NOMO-1 (cell line): Measurements from ENCODE around the gene SAP30BP.

ENCODE experiments used
- DNase-seq, 2 experiments: peaks; one replicate each; lab custom pipeline; 2025; ENCODE audit not compliant: unreplicated experiment in 2 of 2; lab: John Stamatoyannopoulos, UW

Gene SAP30BP

DNA sequence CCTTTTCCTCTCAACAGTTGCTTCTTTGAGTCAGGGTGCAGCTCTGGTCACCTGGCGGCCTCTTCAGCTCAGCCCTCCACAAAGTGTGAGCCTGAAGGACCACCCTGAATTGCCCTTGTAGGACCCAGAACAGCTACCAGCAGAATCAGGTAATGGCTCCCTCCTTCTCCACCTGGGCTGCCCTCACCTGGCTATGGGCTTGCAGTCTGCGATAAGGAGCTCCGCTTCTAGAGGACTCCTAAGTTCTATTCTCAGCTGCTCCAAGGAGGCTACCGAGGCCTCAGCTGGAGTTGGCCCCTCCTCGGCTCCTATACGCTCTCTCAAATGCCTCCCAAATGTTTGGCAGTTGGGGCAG, 20.5 kb upstream of the SAP30BP start:
- DNase-seq, result no peak

- DNase-seq, result no peak
Observed at GRCh38 chr17:75647061-75647460, 20.1 kb upstream of the SAP30BP start.

- no peak for DNase-seq
Observed at GRCh38 chr17:75647921-75648320, 19.2 kb upstream of the SAP30BP start.

DNA sequence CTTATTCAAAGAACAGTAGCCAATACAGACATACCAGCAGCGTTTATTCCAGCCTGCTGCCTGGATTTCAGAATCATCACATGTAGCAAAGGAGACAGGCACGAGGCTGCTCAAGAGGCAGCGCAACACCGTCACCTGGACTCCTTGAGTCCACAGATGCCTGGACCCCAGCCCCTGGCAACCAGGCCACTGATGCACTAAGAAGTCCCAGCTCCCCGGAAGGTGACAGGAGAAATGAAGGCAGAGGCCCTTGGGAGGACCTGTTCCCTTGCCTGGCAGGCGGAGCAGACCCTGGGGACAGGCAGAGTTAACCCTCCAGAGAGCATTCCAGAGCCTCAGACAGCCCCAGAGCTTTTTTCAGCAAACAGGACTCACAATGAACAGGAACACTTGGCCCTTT, 17.5 kb upstream of the SAP30BP start:
- DNase-seq, result no peak

- no peak for DNase-seq
Observed at GRCh38 chr17:75650874-75651273, 16.3 kb upstream of the SAP30BP start.

DNA sequence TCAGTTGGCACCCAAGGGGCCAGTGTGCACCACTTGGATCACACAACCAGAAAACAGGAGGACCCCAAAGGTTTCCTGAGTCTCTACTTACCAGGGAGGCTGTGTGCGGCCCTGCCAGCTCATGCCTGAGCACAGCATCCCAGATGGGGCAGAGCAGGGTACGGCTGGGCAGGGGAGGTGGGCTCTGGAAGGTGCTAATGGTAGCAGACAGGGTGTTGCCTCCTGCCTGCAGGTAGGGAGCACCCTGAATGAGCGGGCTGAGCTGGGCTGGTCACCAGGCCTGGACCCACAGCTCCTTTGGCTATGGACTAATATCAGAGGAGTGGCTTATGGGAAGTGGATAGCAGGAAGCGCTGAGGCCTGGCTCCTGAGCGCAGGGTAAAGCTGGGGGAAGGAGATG, 14.8 kb upstream of the SAP30BP start:
- DNase-seq, result no peak

- DNase-seq, result no peak
Observed at GRCh38 chr17:75652934-75653549, 14.1 kb upstream of the SAP30BP start.

- no peak for DNase-seq
Observed at GRCh38 chr17:75654176-75654575, 13.0 kb upstream of the SAP30BP start.

DNA sequence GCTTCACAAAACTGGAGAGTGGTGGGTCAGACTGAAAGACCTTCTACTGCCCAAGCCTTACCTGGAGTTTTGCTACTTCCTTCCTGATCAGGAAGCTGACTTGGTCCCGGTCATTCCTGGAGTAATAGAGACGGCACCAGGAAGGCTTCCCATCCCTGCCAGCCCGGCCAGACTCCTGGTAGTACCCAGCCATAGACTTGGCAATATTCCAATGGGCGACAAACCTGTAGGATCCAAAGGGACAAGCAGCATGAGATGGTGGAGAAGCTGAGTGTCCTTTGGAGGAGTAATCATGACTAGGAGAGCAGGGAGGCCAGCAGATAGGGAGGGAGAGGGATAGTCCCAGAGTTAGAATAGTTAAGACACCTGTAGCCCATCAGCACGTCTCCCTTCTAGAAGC, 8.9 kb upstream of the SAP30BP start:
- DNase-seq, result no peak

GRCh38 chr17:75661531-75661930, 5.6 kb upstream of the SAP30BP start:
- no peak for DNase-seq

DNA sequence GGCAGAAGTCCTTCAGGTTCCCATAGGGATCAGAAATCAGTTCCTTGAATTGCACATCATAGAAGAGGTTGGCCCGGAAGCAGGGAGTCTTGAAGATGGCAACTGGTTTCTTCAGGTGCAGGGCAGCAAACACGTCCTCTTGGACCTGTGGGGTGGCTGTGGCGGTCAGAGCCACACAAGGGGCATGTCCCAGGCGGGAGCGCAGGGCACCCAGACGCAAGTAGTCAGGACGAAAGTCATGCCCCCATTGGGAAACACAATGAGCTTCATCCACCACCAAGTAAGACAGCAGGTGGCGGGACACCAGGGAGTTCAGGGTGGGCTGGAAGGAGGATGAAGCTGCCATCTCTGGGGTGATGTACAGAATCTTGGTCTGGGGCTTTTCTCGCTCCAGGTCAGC, 4.6 kb upstream of the SAP30BP start:
- DNase-seq, result no peak

DNA sequence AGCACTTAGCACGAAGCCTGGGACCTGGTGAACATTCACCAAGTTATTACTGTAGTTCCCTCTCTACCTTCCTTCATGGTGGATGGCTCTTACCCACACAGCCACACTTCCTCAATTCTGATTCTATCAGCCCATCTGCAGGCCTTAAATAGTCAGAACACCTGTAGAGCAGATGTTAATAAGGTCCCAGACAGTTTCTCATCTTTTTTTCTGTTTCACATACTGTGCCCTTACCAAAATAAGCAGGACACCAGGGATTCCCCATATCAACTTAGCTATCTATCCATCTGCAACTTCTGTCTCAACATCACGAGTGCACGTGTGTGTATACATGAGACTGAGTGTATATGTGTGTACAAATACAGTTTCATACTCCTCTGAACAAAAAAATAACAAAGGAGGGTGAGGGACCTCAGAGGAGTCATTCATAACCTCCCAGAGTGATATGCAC, 3.0 kb upstream of the SAP30BP start:
- DNase-seq, result no peak

DNA sequence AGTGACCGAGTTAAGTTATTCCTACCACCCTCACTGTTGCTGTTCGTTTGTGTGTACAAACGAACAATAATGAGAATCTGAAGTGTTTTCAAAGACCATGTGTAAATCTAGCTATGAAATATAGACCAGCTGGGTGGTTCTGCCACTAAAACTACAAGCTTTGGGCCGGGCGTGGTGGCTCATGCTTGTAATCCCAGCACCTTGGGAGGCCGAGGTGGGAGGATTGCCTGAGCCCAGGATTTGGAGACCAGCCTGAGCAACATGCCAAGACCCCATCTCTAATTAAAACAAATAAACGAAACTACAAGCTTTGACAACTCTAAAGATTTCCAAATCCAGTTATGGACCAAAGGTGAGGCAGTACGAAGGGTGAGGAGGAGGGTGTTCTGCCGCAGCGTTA, 1.2 kb upstream of the SAP30BP start:
- DNase-seq, result no peak

DNA sequence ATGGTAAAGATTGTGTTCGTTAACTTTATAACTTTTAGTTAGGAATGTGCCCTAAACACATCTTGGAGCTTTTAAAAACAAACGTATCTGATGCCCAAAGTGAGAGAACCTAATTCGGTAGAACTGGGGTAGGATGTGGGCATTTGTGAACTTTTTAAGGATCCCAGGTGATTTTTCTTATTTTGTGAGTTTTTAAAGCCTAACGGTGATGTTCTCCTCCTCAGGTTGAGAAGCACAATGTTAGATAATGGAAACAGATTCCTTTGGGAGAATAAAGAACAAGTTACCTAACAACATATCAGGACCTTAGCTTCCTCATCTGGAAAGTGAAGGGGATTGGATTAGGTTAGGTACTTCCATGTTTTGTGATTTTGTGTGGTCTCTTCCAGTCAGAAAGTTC, 687 bp downstream of the SAP30BP start:
- DNase-seq, result no peak

- no peak for DNase-seq
Observed at GRCh38 chr17:75668489-75668888, 1.4 kb downstream of the SAP30BP start.

GRCh38 chr17:75670868-75671267, 3.7 kb downstream of the SAP30BP start:
- no peak for DNase-seq

DNA sequence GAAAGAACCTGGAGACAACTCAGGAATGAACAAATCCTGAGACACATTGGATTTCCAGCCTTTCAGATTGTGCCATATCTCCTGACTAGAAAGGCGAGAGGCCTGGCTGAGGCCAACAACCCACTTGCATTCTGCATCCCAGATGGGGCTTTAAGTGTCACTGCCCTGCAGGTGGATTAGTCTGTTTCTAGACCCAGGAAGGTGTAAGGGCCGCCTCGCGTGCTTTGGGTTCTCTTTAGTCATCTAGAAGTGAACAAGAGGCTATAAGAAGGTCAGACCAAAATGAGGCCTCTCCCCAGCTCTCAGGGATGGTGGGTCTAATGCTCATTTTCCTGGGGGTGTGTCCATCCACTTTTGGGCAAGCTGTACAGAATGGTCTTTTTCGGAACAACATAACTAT, 4.9 kb downstream of the SAP30BP start:
- DNase-seq, result no peak

DNA sequence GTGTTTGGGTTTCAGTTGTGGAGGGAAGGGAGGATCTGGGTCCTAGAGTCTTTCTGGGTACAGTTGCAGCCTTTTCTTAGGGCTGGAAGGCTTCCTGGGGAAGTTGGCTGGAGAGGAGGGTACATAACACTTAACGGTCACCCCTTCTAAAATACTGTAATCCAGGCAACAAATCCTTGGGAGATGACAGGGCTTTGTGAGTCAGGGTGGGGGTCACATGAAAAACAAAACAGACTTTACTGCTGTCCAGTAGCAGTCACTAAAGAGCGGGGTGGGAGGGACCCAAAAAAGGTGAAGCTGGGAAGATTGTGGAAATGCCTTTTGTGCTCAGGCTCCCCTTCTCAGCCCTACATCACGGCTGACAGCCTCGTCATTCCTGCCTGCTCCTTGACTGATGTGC, 6.3 kb downstream of the SAP30BP start:
- DNase-seq, result no peak

GRCh38 chr17:75676461-75676860, 9.3 kb downstream of the SAP30BP start:
- no peak for DNase-seq

GRCh38 chr17:75679706-75680211, 12.6 kb downstream of the SAP30BP start:
- no peak for DNase-seq

- DNase-seq, result no peak
Observed at GRCh38 chr17:75680431-75680830, 13.3 kb downstream of the SAP30BP start.

DNA sequence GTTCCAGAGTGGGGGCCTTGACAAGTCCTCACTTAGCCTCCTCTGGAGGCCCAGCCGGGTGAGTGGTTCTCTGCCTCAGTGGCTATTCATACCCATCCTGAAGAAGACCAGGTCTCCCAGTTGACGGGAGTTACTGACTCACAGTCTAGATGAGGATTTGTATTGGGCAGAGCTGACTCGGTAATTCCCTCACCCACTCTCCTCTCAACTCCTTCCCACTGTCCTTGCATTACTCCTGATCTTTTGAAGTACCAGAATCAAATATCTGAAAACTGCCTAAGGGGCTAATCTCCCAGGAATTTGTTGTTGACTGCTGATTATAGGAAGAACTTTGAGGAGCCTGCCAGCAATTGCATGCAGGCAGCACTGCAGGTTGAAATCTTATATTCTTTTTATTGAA, 14.2 kb downstream of the SAP30BP start:
- DNase-seq, result no peak

DNA sequence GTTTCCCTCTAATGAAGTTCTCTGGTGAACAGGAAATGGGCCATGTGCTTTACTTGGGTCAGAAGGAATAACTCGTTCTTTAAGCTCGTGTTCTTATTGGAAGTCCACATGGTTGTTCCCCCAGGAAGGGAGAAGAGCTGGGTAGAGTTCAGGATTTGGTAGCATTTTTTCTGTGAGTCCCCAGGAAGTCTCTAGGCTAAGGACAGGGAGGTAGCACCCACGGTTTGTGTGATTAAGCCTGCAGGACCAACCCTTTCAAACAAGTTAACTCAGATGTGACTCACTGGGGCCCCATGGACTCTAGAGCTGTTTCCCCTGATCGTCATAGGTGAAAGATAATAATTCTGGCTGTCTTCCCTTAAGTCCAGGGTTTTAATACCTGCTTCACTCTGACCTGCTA, 16.4 kb downstream of the SAP30BP start:
- no peak for DNase-seq
